ENCODE data around the gene CAMKMT.

The CAMKMT gene

DNA sequence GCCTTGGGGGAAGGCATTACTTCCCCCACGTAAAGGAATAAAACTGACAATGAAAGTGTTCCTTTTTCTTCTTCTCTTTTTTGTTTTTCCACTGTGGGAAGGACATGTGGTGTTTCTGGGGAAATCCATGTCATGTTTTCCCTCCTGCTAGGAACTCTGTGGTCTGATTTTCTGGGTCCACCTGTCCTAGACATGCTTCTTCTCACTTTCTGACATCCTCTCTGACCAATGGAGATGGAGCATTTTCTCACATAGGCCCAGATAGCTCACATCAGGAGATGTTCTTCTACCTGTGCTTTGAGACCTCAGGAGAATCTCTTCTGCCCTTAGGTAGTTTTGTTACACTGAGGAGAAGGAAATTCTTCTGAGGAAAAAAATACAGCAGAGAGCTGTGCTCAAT is 327.8 kb downstream of the CAMKMT start:
- no peak for DNase-seq (ENCODE audit: low spot score)

DNA sequence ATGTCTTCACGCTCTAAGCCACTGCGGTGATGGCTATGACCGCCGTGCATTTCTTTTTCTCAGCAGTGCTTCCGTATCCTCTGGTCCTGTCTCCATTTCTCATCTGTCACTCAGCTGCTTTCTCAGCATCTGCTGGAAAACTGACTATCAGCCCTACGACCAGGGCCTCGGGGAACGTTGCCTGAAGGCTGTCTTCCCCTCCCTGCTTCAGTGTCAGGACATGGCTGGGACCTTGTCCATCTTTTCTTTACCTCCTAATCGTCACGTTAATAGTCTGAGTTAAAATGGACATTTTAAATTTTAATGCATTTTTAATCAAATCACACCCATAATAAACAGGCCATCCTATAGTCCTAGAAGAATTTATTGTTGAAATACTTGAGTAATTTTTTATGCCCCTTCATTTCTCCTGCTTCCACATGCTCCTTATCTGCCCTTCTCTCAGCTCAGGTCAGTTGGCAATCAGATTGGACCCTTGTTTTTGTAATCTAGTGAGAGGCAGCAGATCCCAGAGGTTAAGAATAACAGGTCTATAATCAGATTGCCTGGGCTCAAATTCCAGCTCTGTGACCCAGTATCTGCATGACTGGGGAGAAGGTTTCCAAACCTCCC is 329.5 kb downstream of the CAMKMT start:
- DNase-seq (ENCODE audit: low spot score), result no peak

DNA sequence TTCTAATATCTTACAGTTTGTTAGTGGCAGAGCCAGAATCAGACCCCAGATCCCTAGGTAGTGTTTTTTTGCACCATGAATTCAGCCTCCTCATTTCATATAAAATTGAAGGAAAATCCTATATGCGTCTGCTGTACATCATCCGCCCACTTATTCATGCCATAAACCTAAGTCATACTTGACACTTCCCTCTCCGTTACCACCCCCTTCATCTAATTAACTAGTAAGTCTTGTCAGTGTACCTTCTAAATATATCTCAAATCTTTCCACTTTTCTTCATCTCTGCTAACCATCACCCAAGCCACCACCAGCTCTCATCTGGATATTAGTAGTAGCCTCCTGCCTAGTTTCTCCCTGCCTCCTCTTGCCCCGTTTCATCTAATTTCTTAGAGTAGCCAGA is 331.1 kb downstream of the CAMKMT start:
- no peak for DNase-seq (ENCODE audit: low spot score)

DNA sequence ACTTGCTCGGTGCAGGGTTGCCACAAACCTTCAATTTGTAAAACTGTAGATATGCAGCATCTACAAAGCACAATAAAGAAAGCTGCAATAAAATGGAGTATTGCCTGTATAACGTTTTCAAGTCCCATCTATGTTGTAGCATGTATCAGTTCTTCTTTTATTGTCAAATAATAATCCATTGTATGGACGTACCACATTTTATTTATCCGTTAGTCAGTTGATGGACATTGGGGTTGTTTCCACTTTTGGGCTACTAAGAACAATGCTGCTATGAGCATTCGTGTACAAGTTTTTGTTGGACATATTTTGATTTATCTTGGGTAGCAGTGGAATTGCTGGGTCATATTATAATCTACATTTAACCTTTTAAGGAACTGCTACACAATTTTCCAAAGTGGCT is 339.1 kb downstream of the CAMKMT start:
- DNase-seq (ENCODE audit: low spot score), result no peak

DNA sequence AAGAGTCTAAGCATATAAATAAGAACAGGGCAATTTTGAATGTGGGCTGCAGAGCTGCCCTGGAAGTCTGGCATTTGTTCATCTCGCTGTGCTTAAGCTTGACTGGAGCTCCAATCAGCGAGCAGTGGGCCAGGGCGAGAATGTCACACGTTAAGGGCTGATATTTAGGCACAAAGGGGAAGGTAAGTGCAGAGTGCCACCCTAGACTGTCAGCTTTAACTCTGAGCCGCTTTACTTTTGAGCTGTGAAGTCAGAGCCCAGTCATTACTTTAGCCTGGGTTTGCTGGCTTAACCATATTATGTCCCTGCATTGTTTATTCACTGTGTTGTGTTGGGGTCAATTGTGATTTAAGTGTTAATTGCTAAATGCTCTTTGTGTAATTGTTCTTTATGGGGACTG is 343.6 kb downstream of the CAMKMT start:
- no peak for DNase-seq (ENCODE audit: low spot score)

- no peak for DNase-seq (ENCODE audit: low spot score)
Observed at GRCh38 chr2:44705876-44706480, 344.2 kb downstream of the CAMKMT start.

DNA sequence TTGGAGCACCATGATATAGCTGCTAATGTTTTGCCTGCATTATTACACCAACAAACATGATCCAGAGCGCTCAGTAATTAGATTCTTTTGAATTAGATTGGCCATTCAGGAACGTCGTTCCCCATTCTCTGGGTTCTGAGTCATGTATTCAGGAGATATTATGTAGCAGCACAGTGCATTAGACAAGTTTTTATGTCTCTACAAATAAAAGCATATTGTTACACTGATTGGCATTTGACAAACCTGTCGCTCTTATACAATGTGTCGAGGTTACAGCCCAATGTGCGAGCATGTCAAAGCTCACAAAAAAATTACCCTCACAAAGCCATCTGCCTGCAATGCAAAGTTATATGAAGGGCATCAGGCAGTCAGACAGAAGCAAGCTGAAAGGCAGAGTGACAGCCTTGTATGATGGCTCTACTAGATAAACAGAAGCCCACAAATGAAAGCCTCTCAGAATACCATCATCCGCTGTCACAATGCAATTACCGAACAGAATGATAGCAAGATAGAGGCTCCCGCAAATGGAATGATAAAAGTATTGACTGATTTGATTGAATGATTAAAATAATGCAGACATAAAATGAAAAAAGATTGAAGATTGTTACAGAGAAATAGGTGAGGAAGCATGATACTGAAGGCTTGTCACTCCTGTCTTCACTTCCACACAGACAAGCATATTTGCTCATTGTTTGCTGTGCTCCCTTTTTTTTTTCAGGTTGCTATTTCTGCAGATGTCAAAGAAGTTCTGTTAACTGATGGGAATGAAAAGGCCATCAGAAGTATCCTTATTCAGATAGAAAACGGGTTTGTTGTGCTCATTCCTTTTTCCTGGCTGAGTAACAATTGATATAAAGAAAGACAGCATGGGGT is 345.2 kb downstream of the CAMKMT start:
- no peak for DNase-seq (ENCODE audit: low spot score)

GRCh38 chr2:44707945-44708660 is 346.4 kb downstream of the CAMKMT start:
- DNase-seq (ENCODE audit: low spot score), result no peak

DNA sequence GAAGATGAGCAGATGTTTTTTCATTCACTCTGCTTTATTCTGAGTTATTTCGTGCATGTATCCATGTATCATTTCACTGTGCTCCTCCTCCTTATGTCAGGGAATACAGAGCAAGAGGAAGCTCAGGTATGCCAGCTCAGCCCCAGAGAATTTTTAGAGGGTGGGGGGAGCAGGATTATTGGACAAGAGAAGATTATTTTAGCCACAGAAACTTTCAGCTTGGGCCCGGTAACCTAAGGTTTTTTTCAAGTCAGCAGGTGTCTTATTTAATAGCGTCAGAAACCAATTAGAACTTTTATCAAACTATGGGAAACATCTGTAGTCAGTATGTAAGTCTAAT is 346.9 kb downstream of the CAMKMT start:
- DNase-seq (ENCODE audit: low spot score), result no peak

DNA sequence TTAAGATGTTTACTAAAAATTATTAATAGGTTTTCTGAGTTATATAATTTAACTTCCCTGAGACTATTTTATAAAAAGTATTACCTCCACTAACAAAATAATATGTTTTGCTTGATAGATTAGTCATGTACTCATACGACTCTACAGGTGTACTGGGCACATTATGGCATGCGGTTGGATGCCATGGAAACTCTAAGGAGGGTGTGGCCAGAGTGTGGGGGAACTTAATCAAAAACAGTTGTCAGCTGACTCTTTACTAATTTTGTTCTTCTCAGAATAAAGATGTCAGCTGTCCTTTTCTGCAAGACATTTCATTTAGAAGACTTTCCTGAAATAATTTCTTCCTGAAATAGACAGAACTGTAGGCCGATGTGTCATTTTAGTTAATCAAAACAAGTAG is 351.4 kb downstream of the CAMKMT start:
- DNase-seq (ENCODE audit: low spot score), result no peak

DNA sequence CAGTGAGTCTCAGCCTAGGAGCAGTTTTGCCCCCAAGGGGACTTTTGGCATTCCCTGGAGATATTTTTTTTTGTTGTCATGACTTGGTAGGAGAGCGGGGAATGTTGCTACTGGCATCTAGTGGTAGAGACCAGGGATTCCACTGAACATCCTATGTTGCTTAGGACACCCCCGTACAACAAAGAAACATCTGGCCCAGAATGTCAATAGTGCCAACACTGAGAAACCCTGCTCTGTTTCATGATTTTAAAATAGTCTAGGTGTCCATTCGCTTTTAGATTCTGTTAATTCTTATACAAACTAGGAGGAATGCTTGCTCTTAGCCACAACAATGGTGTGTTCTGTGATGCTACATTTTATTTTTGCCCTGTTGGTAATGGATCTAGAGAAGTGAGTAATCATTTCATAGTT is 353.9 kb downstream of the CAMKMT start:
- peak; percentile 14 for DNase-seq (ENCODE audit: low spot score)

DNA sequence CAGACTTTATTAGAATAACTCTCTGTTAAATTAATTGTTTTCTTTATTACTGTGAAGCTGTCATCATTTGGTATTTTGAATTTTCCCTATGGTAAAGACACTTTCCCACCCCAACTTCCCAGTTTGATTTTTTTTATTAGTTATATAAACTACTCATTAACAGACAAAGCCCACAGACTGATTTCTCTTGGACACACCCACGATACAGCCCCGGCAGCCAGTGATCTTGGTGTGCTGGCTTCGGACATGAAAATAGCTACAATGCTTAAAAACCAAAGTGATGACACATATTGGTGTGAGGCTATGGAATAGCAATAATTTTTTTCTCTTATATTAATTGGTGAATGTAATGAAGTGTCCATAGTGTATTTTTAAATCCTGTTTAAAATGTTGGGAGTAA is 354.4 kb downstream of the CAMKMT start:
- DNase-seq (ENCODE audit: low spot score), result no peak

- no peak for DNase-seq (ENCODE audit: low spot score)
Observed at GRCh38 chr2:44718431-44718830, 356.7 kb downstream of the CAMKMT start.

DNA sequence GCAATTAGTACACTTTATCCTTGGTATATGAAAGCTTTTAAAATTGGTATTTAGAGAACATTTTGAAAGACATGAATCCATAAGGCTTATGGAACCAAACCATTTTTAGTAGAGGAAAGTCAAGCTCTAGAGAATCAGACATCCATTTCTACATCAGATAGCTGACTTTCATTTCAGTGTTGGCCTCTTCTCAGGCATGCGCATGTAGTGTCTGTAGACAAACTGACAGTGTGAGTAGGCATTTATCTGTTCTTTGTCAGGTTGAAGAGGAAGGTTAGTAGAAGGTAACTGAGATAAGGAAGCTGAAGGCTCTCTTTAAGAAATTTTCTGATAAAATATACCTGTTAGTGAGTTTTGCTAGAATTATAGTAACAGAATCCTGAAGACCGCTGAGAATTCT is 357.8 kb downstream of the CAMKMT start:
- DNase-seq (ENCODE audit: low spot score), result no peak

- no peak for DNase-seq (ENCODE audit: low spot score)
Observed at GRCh38 chr2:44722026-44722625, 360.4 kb downstream of the CAMKMT start.

- DNase-seq (ENCODE audit: low spot score), result no peak
Observed at GRCh38 chr2:44723921-44724320, 362.2 kb downstream of the CAMKMT start.

DNA sequence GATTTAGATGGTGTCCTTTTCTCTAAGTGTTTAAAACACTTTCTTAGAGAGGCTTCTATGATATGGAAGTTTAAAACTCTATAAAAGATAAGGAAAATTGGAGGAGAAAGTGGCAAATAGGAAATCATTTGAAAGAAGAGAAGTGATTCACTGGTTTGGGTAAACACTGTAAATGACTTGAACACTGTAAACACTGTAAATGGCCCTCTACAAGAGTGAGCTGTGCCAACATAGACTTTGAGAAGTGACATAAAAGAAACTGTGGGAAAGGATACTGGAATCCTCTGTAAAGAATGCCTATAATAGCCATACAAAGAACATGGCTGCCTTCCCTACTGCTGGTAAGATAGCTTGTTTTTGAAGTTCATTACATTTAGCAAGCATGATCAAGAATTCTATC is 368.8 kb downstream of the CAMKMT start:
- no peak for DNase-seq (ENCODE audit: low spot score)

DNA sequence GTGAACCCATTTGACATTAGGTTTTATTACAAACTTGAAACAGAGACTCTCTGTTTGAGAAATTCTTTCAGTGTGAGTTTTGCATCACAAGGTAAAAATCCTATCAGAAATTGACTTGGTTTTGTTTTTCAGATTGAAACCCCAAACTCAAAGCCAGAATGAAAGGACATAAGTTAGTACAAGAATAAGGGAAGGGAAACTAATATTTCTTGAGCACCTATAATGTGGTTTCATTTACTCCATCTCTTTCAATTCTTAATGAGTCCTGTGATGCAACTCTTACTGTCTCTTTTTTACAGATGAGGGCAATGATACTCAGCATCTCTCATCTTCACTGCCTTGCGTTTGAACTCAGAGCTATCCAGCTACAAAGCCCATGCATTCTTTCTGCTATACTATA is 369.8 kb downstream of the CAMKMT start:
- no peak for DNase-seq (ENCODE audit: low spot score)

DNA sequence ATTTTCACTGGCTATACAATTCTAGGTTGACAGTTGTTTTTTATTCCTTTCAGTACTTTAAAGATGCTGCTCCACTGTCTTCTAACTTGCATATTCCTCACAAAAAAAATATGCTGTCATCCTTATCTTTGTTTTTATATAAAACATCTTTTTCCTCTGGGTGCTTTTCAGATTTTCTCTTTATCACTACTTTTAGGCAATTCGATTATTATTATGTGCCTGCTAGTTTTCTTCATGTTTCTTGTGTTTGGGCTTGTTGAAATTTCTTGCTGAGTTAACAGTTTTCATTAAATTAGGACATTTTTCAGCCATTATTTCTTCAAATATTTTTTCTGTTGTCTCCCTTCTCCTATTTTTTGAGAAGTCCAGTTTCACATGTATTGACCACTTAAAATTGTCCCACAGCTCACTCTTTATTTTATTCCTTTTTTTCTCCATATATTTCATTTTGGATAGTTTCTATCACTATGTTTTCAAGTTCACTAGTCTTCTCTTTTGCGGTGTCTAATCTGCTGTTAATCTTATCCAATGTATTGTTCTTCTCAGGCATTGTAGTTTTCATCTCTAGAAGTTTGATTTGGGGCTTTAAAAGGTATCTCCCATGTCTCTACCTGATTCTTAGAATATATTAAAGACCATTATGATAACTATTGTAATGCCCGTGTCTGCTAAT is 374.7 kb downstream of the CAMKMT start:
- DNase-seq (ENCODE audit: low spot score), result no peak

DNA sequence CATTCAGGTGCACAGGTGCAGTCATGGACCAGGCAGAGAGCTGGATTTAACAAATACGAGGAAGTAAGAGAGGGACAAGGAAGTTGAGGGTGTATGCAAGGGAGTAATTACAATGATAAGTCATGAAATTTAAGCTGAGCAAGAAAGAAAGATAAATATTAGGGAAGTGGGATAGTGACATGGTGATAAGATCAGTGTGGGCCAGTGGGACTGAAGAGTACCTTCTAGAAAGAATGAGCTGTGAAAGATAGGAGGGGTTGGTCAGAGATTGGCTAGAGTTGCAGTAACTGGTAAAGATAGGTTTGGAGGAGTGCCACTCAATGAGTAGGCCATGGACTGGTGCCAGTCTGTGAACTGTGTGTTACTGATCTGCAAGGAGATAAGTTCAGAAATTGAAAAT is 378.9 kb downstream of the CAMKMT start:
- no peak for DNase-seq (ENCODE audit: low spot score)

- DNase-seq (ENCODE audit: low spot score), result peak; percentile 6
Observed at GRCh38 chr2:44741507-44741906, 379.8 kb downstream of the CAMKMT start.

DNA sequence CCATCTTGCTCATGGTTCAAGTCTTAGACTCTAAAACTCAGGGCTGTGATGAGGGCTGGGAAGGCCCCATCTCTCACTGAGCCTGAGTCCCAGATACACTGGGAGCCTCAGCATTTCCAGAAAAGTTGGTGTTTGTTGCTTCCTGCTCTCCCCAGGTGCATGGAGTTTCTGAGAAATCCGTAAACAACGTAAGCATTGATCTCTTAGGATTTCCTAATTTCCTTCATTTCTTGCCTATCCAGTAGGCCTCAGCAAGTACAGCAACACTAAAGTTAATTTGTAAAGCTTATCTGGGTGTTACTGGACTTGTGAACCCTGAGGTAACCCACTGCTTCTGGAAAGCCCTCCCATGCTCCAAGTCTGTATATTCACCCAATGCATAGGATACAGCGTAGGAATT is 380.3 kb downstream of the CAMKMT start:
- DNase-seq (ENCODE audit: low spot score), result no peak

All from hepatic stellate cell (primary cell).